ENCODE results near the gene NAE1.

DNA sequence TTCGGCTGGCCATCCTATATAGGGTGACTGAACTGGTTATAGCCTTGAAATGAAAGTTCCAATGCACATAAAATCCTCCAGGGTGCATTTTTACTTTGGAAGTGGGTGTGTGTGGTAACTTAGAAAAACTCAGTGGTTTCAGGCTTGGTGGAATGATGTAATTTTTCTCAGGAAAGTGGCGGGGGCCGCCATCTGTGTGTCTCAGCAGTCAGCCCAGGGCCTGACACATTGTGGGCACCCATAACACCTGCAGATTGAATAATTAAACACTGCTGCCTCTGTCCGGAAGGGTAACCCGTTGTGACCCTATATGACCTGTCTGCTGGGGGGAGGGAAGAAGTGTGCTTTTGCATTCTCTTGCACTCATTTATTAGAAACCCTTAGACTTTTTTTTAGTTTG is 47.3 kb upstream of the NAE1 start:
- TF ChIP-seq, protein P1, sequence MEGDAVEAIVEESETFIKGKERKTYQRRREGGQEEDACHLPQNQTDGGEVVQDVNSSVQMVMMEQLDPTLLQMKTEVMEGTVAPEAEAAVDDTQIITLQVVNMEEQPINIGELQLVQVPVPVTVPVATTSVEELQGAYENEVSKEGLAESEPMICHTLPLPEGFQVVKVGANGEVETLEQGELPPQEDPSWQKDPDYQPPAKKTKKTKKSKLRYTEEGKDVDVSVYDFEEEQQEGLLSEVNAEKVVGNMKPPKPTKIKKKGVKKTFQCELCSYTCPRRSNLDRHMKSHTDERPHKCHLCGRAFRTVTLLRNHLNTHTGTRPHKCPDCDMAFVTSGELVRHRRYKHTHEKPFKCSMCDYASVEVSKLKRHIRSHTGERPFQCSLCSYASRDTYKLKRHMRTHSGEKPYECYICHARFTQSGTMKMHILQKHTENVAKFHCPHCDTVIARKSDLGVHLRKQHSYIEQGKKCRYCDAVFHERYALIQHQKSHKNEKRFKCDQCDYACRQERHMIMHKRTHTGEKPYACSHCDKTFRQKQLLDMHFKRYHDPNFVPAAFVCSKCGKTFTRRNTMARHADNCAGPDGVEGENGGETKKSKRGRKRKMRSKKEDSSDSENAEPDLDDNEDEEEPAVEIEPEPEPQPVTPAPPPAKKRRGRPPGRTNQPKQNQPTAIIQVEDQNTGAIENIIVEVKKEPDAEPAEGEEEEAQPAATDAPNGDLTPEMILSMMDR (IDR thresholded peaks at IDR 0.05), result no peak
- TF ChIP-seq USF2 (IDR thresholded peaks at IDR 0.05) (no peak), POLR2A (IDR thresholded peaks at IDR 0.05; ENCODE audit: low read length) (no peak), RFX5 (IDR thresholded peaks at IDR 0.05) (no peak), JUN (IDR thresholded peaks at IDR 0.05) (no peak), CEBPB (IDR thresholded peaks at IDR 0.05) (no peak), ESRRA (IDR thresholded peaks at IDR 0.05; ENCODE audit: borderline replicate concordance, low read length) (no peak)
